ENCODE measurements around the gene AKR1C4.
A peak's percentile ranks its signal among the peaks of the same experiment; 100 is the strongest.

The AKR1C4 gene

GRCh38 chr10:5183923-5184322 lies 12.7 kb upstream of the AKR1C4 start:
- Mint-ChIP-seq H3K9me3 (peaks cover 24% of the 10 kb centered on the region), H3K4me3 (no peak overlapping the region), H3K36me3 (ENCODE audit: low read depth) (no peaks in the 10 kb centered on the region), H3K27me3 (ENCODE audit: low read depth) (no peaks in the 10 kb centered on the region), H3K27ac (peak overlapping the region in 1 of 3 experiments; percentile 18), H3K4me1 (no peaks in the 10 kb centered on the region)
- TF ChIP-seq CTCF (IDR thresholded peaks at IDR 0.05; ENCODE audit: unreplicated experiment in 3 of 3): no peak

DNA sequence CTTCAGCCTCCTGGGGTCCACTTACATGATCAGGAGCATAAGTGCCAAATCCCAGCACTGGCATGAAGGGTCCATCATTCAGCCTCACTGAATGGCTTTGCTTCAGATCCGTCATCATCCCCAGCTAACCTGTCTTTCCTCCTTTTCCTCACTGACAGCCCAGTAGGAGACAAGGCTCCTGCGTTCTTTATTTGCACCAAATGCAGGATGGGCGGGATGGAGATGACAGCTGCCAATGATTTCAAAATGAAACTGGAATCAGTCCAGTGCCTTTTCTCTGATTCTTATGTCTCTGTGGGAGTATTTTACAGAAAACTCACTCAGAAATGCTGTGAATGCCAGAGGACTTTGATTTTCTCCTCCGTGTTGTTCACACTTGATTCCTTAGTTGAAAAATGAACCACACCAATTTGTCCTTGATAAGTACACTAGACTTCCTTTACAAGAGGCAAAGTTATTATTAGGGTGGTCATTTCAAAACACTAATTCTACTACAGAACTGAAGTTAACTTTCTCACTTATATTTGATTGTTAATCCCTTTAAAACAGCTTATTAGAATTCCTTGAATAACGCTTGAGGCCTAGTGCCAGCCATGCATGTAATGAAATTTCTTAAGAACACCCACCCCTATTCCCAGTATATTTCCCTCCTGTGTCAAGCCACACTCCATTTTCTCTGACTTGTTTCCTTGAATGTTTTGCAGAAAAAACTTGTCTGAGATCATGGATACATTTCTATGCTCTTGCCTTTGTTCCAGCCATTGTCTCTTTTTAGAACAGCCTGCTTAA lies 11.5 kb upstream of the AKR1C4 start, which contains the start of gene AKR1C8:
Gene AKR1C8, minus strand, starts transcription at position 164 of the 789 bp plus-strand sequence. Its CDS starts 46 bp downstream, at position 118.
- TF ChIP-seq CTCF (IDR thresholded peaks at IDR 0.05; ENCODE audit: unreplicated experiment in 3 of 3): no peak
- no peak within 1 kb of the TSS for H3K4me3 Mint-ChIP-seq
- H3K27me3 Mint-ChIP-seq (ENCODE audit: low read depth): no peaks in the 10 kb centered on the region
- H3K4me1 Mint-ChIP-seq: no peaks in the 10 kb centered on the region
- peaks cover 17% of the 10 kb centered on the region for H3K9me3 Mint-ChIP-seq
- peak within 1 kb of the TSS; percentile 51 to 91 (median 72) for H3K27ac Mint-ChIP-seq
- H3K36me3 Mint-ChIP-seq (ENCODE audit: low read depth): no peaks in the 10 kb centered on the region

DNA sequence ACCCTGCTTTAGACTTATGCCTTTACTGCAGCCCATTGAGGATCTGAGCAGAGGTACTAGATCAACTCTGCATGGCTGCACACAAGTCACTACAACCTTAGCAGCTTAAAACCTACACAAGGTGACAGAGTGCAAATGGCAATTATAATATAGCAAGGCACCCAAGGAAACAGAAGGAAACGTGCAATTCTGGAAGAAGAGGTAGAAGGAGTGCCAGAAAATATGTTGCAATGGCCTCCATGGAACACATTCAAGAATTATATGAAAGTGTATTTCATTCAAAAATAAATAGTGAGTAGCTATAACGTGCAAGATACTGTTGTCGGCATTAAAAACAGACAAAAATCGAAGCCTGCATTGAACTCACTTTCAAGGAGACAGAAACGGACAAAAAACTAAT lies 8.8 kb upstream of the AKR1C4 start:
- Mint-ChIP-seq H3K36me3 (ENCODE audit: low read depth) (no peaks in the 10 kb centered on the region), H3K4me1 (no peaks in the 10 kb centered on the region), H3K27me3 (ENCODE audit: low read depth) (no peaks in the 10 kb centered on the region), H3K27ac (no peak overlapping the region), H3K4me3 (no peak overlapping the region), H3K9me3 (peaks cover 25% of the 10 kb centered on the region)
- no peak for TF ChIP-seq CTCF (IDR thresholded peaks at IDR 0.05; ENCODE audit: unreplicated experiment in 3 of 3)

GRCh38 chr10:5188358-5188757 lies 8.3 kb upstream of the AKR1C4 start:
- Mint-ChIP-seq H3K9me3 (peaks cover 22% of the 10 kb centered on the region), H3K4me1 (no peaks in the 10 kb centered on the region), H3K36me3 (ENCODE audit: low read depth) (no peaks in the 10 kb centered on the region), H3K27ac (no peak overlapping the region), H3K4me3 (no peak overlapping the region), H3K27me3 (ENCODE audit: low read depth) (no peaks in the 10 kb centered on the region)
- no peak for TF ChIP-seq CTCF (IDR thresholded peaks at IDR 0.05; ENCODE audit: unreplicated experiment in 3 of 3)

- Mint-ChIP-seq H3K9me3 (peaks cover 13% of the 10 kb centered on the region), H3K36me3 (ENCODE audit: low read depth) (no peaks in the 10 kb centered on the region), H3K27ac (no peak overlapping the region), H3K4me3 (no peak overlapping the region), H3K27me3 (ENCODE audit: low read depth) (no peaks in the 10 kb centered on the region), H3K4me1 (no peaks in the 10 kb centered on the region)
- no peak for TF ChIP-seq CTCF (IDR thresholded peaks at IDR 0.05; ENCODE audit: unreplicated experiment in 3 of 3)
These were observed 2.2 kb upstream of the AKR1C4 start for GRCh38 chr10:5194431-5194830.

All from nephron (organoid).